ENCODE measurements around the gene KAT2B. TPM values are rescaled to one million over a fixed set of nuclear protein-coding genes. Genes with fewer than 3 reads are reported as not detected.
"Not testable (repeated sequence)": the region's sequence is repeated elsewhere in the genome, so short reads cannot be mapped to it uniquely, and the experiment has no call there.

Gene KAT2B
- total RNA-seq, 5 donors from 2014 or later (not counting 1 experiment from before 2014, with no cell fraction given): 49.5 to 98.8 (median 80.8) TPM

DNA sequence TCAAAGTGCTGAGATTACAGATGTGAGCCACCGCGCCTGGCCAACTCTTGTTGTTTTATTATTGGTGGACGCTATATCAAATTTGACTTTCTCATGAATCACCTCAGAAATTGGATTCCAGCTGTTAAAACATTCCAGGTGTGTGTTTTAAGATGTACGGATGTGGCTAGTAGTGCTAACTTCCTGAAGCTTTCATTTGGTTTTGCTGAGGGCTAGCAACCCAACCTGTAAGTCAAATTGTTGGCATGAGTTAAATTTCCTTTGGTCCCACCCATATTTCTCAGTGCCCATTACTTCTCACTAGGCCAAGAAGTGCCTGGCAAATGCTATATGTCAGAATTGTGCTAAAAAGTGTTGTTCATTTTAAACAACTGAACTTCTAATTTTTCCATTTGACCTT lies 13.1 kb upstream of the KAT2B start:
- Mint-ChIP-seq H3K4me3 (no peak overlapping the region), H3K36me3 (no peaks in the 10 kb centered on the region), H3K27ac (no peak overlapping the region), H3K27me3 (no peaks in the 10 kb centered on the region), H3K4me1 (peaks cover 10 to 11% (median 11%) of the 10 kb centered on the region in 3 donors), H3K9me3 (no peaks in the 10 kb centered on the region)
- Histone ChIP-seq H3K36me3 (ENCODE audit: control insufficient read depth in 2 of 2, extremely low read depth in 1 of 2, insufficient read depth in 1 of 2, low read length in 1 of 2) (no peaks in the 10 kb centered on the region), H3K4me3 (ENCODE audit: control insufficient read depth in 1 of 2, extremely low read depth in 1 of 2, low read length in 1 of 2) (no peak overlapping the region), H3K27ac (ENCODE audit: low read length) (no peak overlapping the region), H3K27me3 (replicated peaks in 1 of 2; ENCODE audit: control insufficient read depth in 2 of 2, extremely low read depth in 1 of 2, insufficient read depth in 2 of 2, low read length in 1 of 2) (no peaks in the 10 kb centered on the region), H3K9me3 (no peaks in the 10 kb centered on the region), H3K4me1 (ENCODE audit: control insufficient read depth in 1 of 2, extremely low read depth in 1 of 2, insufficient read depth in 2 of 2, low read length in 2 of 2) (no peaks in the 10 kb centered on the region)
- no peak for ATAC-seq (replicated peaks in 1 of 4)
- no peak for DNase-seq
- no CpG with 5 or more reads among the region's 4 CpGs for WGBS (ENCODE audit: insufficient coverage)
- POLR2A ChIA-PET: no interaction called here
- CTCF ChIA-PET: interaction anchor here in 1 of 2 donors (0.8 kb wide), 1 partner anchor 10 kb away, joined by 3 read pairs; no protein-coding TSS in a partner anchor

DNA sequence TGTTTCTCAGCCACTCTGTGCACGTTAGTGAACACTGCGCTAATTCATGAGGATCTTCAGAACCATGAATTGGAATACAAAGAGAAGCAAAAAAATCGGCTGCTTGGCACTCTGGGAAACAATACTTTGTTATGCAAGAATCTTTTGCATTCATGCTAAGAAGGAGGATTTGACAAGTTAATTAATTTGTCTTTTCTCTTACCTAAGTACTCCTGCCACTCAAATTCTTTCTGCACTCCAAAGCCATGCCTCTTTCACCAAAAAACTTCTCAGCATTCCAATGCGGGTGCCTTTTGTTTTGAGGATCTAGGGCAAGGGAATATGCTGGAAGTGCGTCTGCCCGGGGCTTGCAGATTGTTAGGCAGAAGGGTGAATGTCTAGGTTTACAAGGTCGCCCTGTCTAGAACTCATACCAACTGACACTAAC lies 11.3 kb upstream of the KAT2B start:
- 90% methylated on average over 2 of the region's 7 CpGs for WGBS (ENCODE audit: insufficient coverage)
- DNase-seq: no peak
- Mint-ChIP-seq H3K36me3 (no peaks in the 10 kb centered on the region), H3K27ac (no peak overlapping the region), H3K4me1 (peaks cover 5 to 7% (median 6%) of the 10 kb centered on the region in 3 donors), H3K9me3 (no peaks in the 10 kb centered on the region), H3K4me3 (no peak overlapping the region), H3K27me3 (no peaks in the 10 kb centered on the region)
- Histone ChIP-seq H3K36me3 (ENCODE audit: control insufficient read depth in 2 of 2, extremely low read depth in 1 of 2, insufficient read depth in 1 of 2, low read length in 1 of 2) (no peaks in the 10 kb centered on the region), H3K27me3 (replicated peaks in 1 of 2; ENCODE audit: control insufficient read depth in 2 of 2, extremely low read depth in 1 of 2, insufficient read depth in 2 of 2, low read length in 1 of 2) (no peaks in the 10 kb centered on the region), H3K9me3 (no peaks in the 10 kb centered on the region), H3K4me1 (ENCODE audit: control insufficient read depth in 1 of 2, extremely low read depth in 1 of 2, insufficient read depth in 2 of 2, low read length in 2 of 2) (no peaks in the 10 kb centered on the region), H3K4me3 (ENCODE audit: control insufficient read depth in 1 of 2, extremely low read depth in 1 of 2, low read length in 1 of 2) (no peak overlapping the region), H3K27ac (ENCODE audit: low read length) (no peak overlapping the region)
- CTCF ChIA-PET: no interaction called here
- no peak for ATAC-seq (replicated peaks in 1 of 4)
- POLR2A ChIA-PET: no interaction called here

DNA sequence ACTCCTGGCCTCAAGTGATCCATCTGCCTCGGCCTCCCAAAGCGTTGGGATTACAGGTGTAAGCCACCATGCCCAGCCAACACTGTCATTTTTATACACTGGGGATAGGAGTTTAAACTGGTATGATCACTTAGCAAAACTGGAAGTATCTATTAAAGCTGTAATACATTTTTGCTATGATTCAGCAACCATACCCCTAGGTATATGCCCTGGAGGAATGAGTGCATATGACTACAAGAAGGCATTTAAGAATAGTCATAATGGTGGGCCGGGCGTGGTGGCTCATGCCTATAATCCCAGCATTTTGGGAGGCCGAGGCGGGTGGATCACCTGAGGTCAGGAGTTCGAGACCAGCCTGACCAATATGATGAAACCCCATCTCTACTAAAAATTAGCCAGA lies 8.3 kb upstream of the KAT2B start:
- H3K4me1 Mint-ChIP-seq; H3K9me3 ChIP-seq; H3K9me3 Mint-ChIP-seq; H3K27me3 ChIP-seq (replicated peaks in 1 of 2; ENCODE audit: control insufficient read depth in 2 of 2, extremely low read depth in 1 of 2, insufficient read depth in 2 of 2, low read length in 1 of 2); ATAC-seq (replicated peaks in 1 of 4); H3K4me3 ChIP-seq (ENCODE audit: control insufficient read depth in 1 of 2, extremely low read depth in 1 of 2, low read length in 1 of 2); H3K4me3 Mint-ChIP-seq; DNase-seq; H3K27ac Mint-ChIP-seq; H3K36me3 Mint-ChIP-seq; H3K4me1 ChIP-seq (ENCODE audit: control insufficient read depth in 1 of 2, extremely low read depth in 1 of 2, insufficient read depth in 2 of 2, low read length in 2 of 2); POLR2A ChIA-PET; H3K27me3 Mint-ChIP-seq; H3K27ac ChIP-seq (ENCODE audit: low read length); CTCF ChIA-PET; H3K36me3 ChIP-seq (ENCODE audit: control insufficient read depth in 2 of 2, extremely low read depth in 1 of 2, insufficient read depth in 1 of 2, low read length in 1 of 2): not testable (repeated sequence)
- WGBS (ENCODE audit: insufficient coverage): 100% methylated on average over 3 of the region's 7 CpGs

DNA sequence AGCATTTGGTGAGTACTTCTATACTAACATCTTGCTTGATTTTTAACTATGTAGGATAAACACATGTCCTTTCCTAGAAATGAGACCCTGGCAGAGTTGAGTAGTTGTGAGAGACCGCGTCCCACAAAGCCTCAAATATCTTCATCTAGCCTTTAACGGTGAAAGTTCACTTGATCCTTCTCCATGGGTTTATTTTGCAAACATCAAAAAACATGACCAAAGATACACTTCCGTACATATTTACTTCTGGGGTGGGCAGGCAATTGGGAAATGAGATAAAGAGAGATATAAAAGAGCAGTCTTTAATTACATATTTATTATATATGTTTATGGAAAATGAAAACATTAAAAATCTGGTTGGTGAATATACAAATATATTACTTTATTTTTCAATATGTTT lies 5.2 kb upstream of the KAT2B start:
- H3K27ac Mint-ChIP-seq: no peak overlapping the region

GRCh38 chr3:20037255-20037996 lies 2.8 kb upstream of the KAT2B start:
- H3K27ac ChIP-seq (ENCODE audit: low read length): peak overlapping the region; percentile 92
- H3K4me1 ChIP-seq (ENCODE audit: control insufficient read depth in 1 of 2, extremely low read depth in 1 of 2, insufficient read depth in 2 of 2, low read length in 2 of 2): peaks cover 15 to 21% of the 10 kb centered on the region in 2 experiments
- no peaks in the 10 kb centered on the region for H3K36me3 ChIP-seq (ENCODE audit: control insufficient read depth in 2 of 2, extremely low read depth in 1 of 2, insufficient read depth in 1 of 2, low read length in 1 of 2)
- H3K4me3 Mint-ChIP-seq: peak overlapping the region in 1 of 3 donors; percentile 85
- H3K27ac Mint-ChIP-seq: peak overlapping the region; percentile 95 to 99
- no peak overlapping the region for H3K4me3 ChIP-seq (ENCODE audit: control insufficient read depth in 1 of 2, extremely low read depth in 1 of 2, low read length in 1 of 2)
- no peaks in the 10 kb centered on the region for H3K36me3 Mint-ChIP-seq
- peaks cover 23 to 34% (median 29%) of the 10 kb centered on the region in 3 donors for H3K4me1 Mint-ChIP-seq
- H3K27me3 Mint-ChIP-seq: no peaks in the 10 kb centered on the region
- POLR2A ChIA-PET: no interaction called here
- DNase-seq (no peak), ATAC-seq (replicated peaks in 1 of 4) (no peak)
- no peaks in the 10 kb centered on the region for H3K9me3 Mint-ChIP-seq
- no CpG with 5 or more reads among the region's 1 CpG for whole genome bisulfite sequencing (ENCODE audit: insufficient coverage)
- no peaks in the 10 kb centered on the region for H3K27me3 ChIP-seq (replicated peaks in 1 of 2; ENCODE audit: control insufficient read depth in 2 of 2, extremely low read depth in 1 of 2, insufficient read depth in 2 of 2, low read length in 1 of 2)
- H3K9me3 ChIP-seq: no peaks in the 10 kb centered on the region
- CTCF ChIA-PET: interaction anchor here (0.6 to 1.0 kb wide), 2 partner anchors 11 to 149 kb away, joined by 3 to 4 read pairs; partner anchors contain the start of gene SGO1 (in 1 of the 2)

More for the DNA sequence above, 5.2 kb upstream of the KAT2B start:
- ChIA-PET CTCF (no interaction called here), POLR2A (no interaction called here)
- no peak for DNase-seq
- Mint-ChIP-seq H3K4me3 (no peak overlapping the region), H3K27me3 (no peaks in the 10 kb centered on the region), H3K36me3 (no peaks in the 10 kb centered on the region), H3K4me1 (peaks cover 14 to 24% (median 14%) of the 10 kb centered on the region in 3 donors), H3K9me3 (no peaks in the 10 kb centered on the region)
- H3K27ac ChIP-seq (ENCODE audit: low read length): no peak overlapping the region
- no peaks in the 10 kb centered on the region for H3K9me3 ChIP-seq
- H3K27me3 ChIP-seq (replicated peaks in 1 of 2; ENCODE audit: control insufficient read depth in 2 of 2, extremely low read depth in 1 of 2, insufficient read depth in 2 of 2, low read length in 1 of 2): no peaks in the 10 kb centered on the region
- no peak for ATAC-seq (replicated peaks in 1 of 4)
- no peaks in the 10 kb centered on the region for H3K36me3 ChIP-seq (ENCODE audit: control insufficient read depth in 2 of 2, extremely low read depth in 1 of 2, insufficient read depth in 1 of 2, low read length in 1 of 2)
- no peak overlapping the region for H3K4me3 ChIP-seq (ENCODE audit: control insufficient read depth in 1 of 2, extremely low read depth in 1 of 2, low read length in 1 of 2)
- H3K4me1 ChIP-seq (ENCODE audit: control insufficient read depth in 1 of 2, extremely low read depth in 1 of 2, insufficient read depth in 2 of 2, low read length in 2 of 2): peaks cover 8% of the 10 kb centered on the region in 2 experiments
- no CpG with 5 or more reads among the region's 4 CpGs for WGBS (ENCODE audit: insufficient coverage)

DNA sequence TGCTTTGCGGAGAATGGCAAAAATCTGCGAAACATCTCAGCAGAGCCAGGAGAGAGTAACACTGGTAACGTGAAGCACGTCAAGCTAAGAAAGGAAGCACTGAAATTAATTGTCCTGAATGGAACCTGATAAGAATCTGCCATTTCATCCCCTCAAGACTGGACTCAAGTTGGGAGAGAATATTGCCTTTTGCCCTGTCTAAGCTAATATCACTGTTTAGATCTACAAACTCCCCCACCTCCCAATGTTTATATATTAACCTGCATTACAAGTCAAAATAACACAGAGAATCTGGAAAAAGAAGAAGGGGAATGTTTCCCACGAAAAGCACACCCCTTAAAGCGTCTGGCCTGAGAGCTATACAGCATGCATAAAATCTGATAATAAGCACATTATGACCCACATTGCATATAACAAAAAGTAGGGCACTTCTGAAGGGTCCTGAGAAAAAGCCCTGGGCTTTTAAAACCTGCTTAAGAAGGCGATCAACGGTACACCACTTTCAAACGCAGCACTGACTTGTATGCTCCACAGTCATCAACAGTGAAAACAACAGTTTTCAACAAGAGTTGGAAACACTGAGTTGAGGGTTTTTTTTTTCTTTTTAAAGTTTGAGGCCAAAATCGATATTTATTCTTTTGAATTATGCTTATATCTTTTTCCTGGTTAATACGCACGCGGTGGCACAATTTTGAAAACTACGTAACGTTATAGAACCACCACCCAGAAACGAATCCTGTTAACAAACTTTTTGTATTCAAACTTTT lies 1.4 kb upstream of the KAT2B start:
- CTCF ChIA-PET: interaction anchor here (0.6 to 1.0 kb wide), 2 partner anchors 123 to 147 kb away, joined by 3 to 4 read pairs; partner anchors contain the start of gene SGO1 (in 1 of the 2)
- ATAC-seq (replicated peaks in 1 of 4) (no peak), DNase-seq (peak in 1 of 35 experiments; percentile 43)
- H3K27me3 ChIP-seq (replicated peaks in 1 of 2; ENCODE audit: control insufficient read depth in 2 of 2, extremely low read depth in 1 of 2, insufficient read depth in 2 of 2, low read length in 1 of 2): no peaks in the 10 kb centered on the region
- Mint-ChIP-seq H3K4me3 (peak overlapping the region; percentile 85 to 90 (median 85)), H3K27me3 (no peaks in the 10 kb centered on the region), H3K27ac (peak overlapping the region; percentile 95 to 99), H3K9me3 (no peaks in the 10 kb centered on the region), H3K36me3 (no peaks in the 10 kb centered on the region), H3K4me1 (peaks cover 38 to 47% (median 44%) of the 10 kb centered on the region in 3 donors)
- POLR2A ChIA-PET: interaction anchor here in 1 of 2 donors (0.6 kb wide), 1 partner anchor 148 kb away, joined by 5 read pairs; no protein-coding TSS in a partner anchor
- H3K36me3 ChIP-seq (ENCODE audit: control insufficient read depth in 2 of 2, extremely low read depth in 1 of 2, insufficient read depth in 1 of 2, low read length in 1 of 2): no peaks in the 10 kb centered on the region
- H3K27ac ChIP-seq (ENCODE audit: low read length): peak overlapping the region; percentile 92
- H3K9me3 ChIP-seq: no peaks in the 10 kb centered on the region
- H3K4me3 ChIP-seq (ENCODE audit: control insufficient read depth in 1 of 2, extremely low read depth in 1 of 2, low read length in 1 of 2): peak overlapping the region; percentile 62 to 65
- peaks cover 16 to 36% of the 10 kb centered on the region in 2 experiments for H3K4me1 ChIP-seq (ENCODE audit: control insufficient read depth in 1 of 2, extremely low read depth in 1 of 2, insufficient read depth in 2 of 2, low read length in 2 of 2)
- 30% methylated on average over 9 of the region's 16 CpGs for WGBS (ENCODE audit: insufficient coverage)

Measured in T-cell (primary cell).